H9 (cell line): Measurements from ENCODE around the gene DPH3. TPM values are rescaled to one million over a fixed set of nuclear protein-coding genes. Genes with fewer than 3 reads are reported as not detected.

Source experiments
- DNase-seq: peaks from one replicate; pipeline ENCODE4 v3.0.0-alpha.2; 2017
- H2AFZ ChIP-seq: one replicate; pipeline ENCODE4 v1.6.1; 2013; ENCODE audit warnings: mild to moderate bottlenecking, low read length, control low read depth, moderate library complexity
- H2AK5ac ChIP-seq: 2 replicates; pipeline ENCODE4 v1.6.1; 2013; ENCODE audit warnings: low read length, control low read depth, mixed read lengths; ENCODE audit not compliant: insufficient read length
- H2BK120ac ChIP-seq: one replicate; pipeline ENCODE4 v1.6.1; 2013; ENCODE audit warnings: low read depth, mild to moderate bottlenecking, low read length, control low read depth, inconsistent platforms; ENCODE audit not compliant: poor library complexity, severe bottlenecking
- H2BK12ac ChIP-seq: 2 replicates; pipeline ENCODE4 v1.6.1; 2013; ENCODE audit warnings: low read length, control low read depth, mixed read lengths, low read depth; ENCODE audit not compliant: insufficient read length
- H2BK15ac ChIP-seq: 2 replicates; pipeline ENCODE4 v1.6.1; 2013; ENCODE audit warnings: low read depth, low read length, control low read depth
- H2BK20ac ChIP-seq: one replicate; pipeline ENCODE4 v1.6.1; 2013; ENCODE audit warnings: low read depth, mild to moderate bottlenecking, low read length, control low read depth, inconsistent platforms; ENCODE audit not compliant: poor library complexity, severe bottlenecking
- H2BK5ac ChIP-seq: 2 replicates; pipeline ENCODE4 v1.6.1; 2013; ENCODE audit warnings: low read length, control low read depth, mixed read lengths; ENCODE audit not compliant: insufficient read length
- H3K14ac ChIP-seq: 2 replicates; pipeline ENCODE4 v1.6.1; 2013; ENCODE audit warnings: low read length, control low read depth; ENCODE audit not compliant: insufficient read depth
- H3K18ac ChIP-seq: 2 replicates; pipeline ENCODE4 v1.6.1; 2013; ENCODE audit warnings: low read depth, mild to moderate bottlenecking, mixed read lengths, low read length, control low read depth; ENCODE audit not compliant: insufficient read length
- H3K23ac ChIP-seq: 2 replicates; pipeline ENCODE4 v1.6.1; 2013; ENCODE audit warnings: low read length, control low read depth, mixed read lengths, low read depth; ENCODE audit not compliant: insufficient read length
- H3K23me2 ChIP-seq: 2 replicates; pipeline ENCODE4 v1.6.1; 2013; ENCODE audit warnings: low read depth, mild to moderate bottlenecking, mixed read lengths, low read length, control low read depth; ENCODE audit not compliant: insufficient read length, poor library complexity, severe bottlenecking
- H3K27ac ChIP-seq: 2 replicates; pipeline ENCODE4 v1.5.1; 2013; ENCODE audit warnings: low read length, control low read depth, mixed read lengths, low read depth; ENCODE audit not compliant: insufficient read length
- H3K27me3 ChIP-seq: 2 replicates; pipeline ENCODE4 v1.6.1; 2013; ENCODE audit warnings: low read length, control low read depth, inconsistent platforms; ENCODE audit not compliant: insufficient read depth
- H3K4ac ChIP-seq: 2 replicates; pipeline ENCODE4 v1.6.1; 2013; ENCODE audit warnings: low read depth, mild to moderate bottlenecking, control low read depth, inconsistent platforms, low read length, moderate library complexity
- H3K4me1 ChIP-seq: 2 replicates; pipeline ENCODE4 v1.6.1; 2013; ENCODE audit warnings: low read length, control low read depth, inconsistent platforms; ENCODE audit not compliant: insufficient read depth
- H3K4me2 ChIP-seq: 2 replicates; pipeline ENCODE4 v1.6.1; 2013; ENCODE audit warnings: low read length, control low read depth, mixed read lengths; ENCODE audit not compliant: insufficient read length, insufficient read depth
- H3K56ac ChIP-seq: 2 replicates; pipeline ENCODE4 v1.6.1; 2013; ENCODE audit warnings: low read depth, mild to moderate bottlenecking, mixed read lengths, low read length, control low read depth; ENCODE audit not compliant: insufficient read length
- H3K79me1 ChIP-seq: 2 replicates; pipeline ENCODE4 v1.6.1; 2013; ENCODE audit warnings: low read depth, mild to moderate bottlenecking, moderate library complexity, low read length, control low read depth, inconsistent platforms; ENCODE audit not compliant: insufficient read depth, poor library complexity, severe bottlenecking
- H3K79me2 ChIP-seq: 2 replicates; pipeline ENCODE4 v1.6.1; 2013; ENCODE audit warnings: low read length, control low read depth, inconsistent platforms; ENCODE audit not compliant: insufficient read depth
- H3K9ac ChIP-seq: 2 replicates; pipeline ENCODE4 v1.6.1; 2013; ENCODE audit warnings: low read length, control low read depth, mixed read lengths; ENCODE audit not compliant: insufficient read length; ENCODE audit errors: extremely low read depth
- H3K9me3 ChIP-seq: one replicate; pipeline ENCODE4 v1.6.1; 2013; ENCODE audit warnings: low read depth, low read length, inconsistent platforms; ENCODE audit not compliant: control insufficient read depth
- H3T11ph ChIP-seq: one replicate; pipeline ENCODE4 v1.6.1; 2013; ENCODE audit warnings: mild to moderate bottlenecking, low read length, control low read depth, inconsistent platforms
- H4K20me1 ChIP-seq: one replicate; pipeline ENCODE4 v1.6.1; 2013; ENCODE audit not compliant: control insufficient read depth, insufficient read length, insufficient read depth
- H4K5ac ChIP-seq: 2 replicates; pipeline ENCODE4 v1.6.1; 2013; ENCODE audit warnings: low read depth, mild to moderate bottlenecking, mixed read lengths, low read length, control low read depth; ENCODE audit not compliant: insufficient read length
- H4K8ac ChIP-seq: replicated peaks from 2 replicates; pipeline ENCODE4 v1.6.1; 2013; ENCODE audit warnings: low read length, control low read depth, mixed read lengths, low read depth; ENCODE audit not compliant: insufficient read length
- H4K91ac ChIP-seq: 2 replicates; pipeline ENCODE4 v1.6.1; 2013; ENCODE audit warnings: low read depth, mild to moderate bottlenecking, moderate library complexity, mixed read lengths, low read length, control low read depth; ENCODE audit not compliant: insufficient read length
- H3K27ac Mint-ChIP-seq, 3 experiments: 2 replicates in 2 of 3; 3 replicates in 1 of 3; pipeline ENCODE4 v1.8.0; 2020 to 2021; ENCODE audit warnings: mixed read lengths in 3 of 3, mild to moderate bottlenecking in 1 of 3, moderate library complexity in 1 of 3
- H3K27me3 Mint-ChIP-seq: 2 replicates; pipeline ENCODE4 v1.8.0; 2021; ENCODE audit warnings: low read depth, mild to moderate bottlenecking, moderate library complexity, mixed read lengths
- H3K36me3 Mint-ChIP-seq, 3 experiments: 2 replicates in 2 of 3; 3 replicates in 1 of 3; pipeline ENCODE4 v1.8.0; 2020 to 2021; ENCODE audit warnings: low read depth in 3 of 3, mixed read lengths in 3 of 3; ENCODE audit not compliant: insufficient read depth in 1 of 3
- H3K4me1 Mint-ChIP-seq, 2 experiments: 2 replicates each; pipeline ENCODE4 v1.8.0; 2020; ENCODE audit warnings: mixed read lengths in 2 of 2
- H3K4me3 Mint-ChIP-seq, 2 experiments: 2 replicates in 1 of 2; 3 replicates in 1 of 2; pipeline ENCODE4 v1.8.0; 2020 to 2021; ENCODE audit warnings: mild to moderate bottlenecking in 2 of 2, mixed read lengths in 2 of 2, moderate library complexity in 1 of 2
- H3K9me3 Mint-ChIP-seq, 2 experiments: 2 replicates in 1 of 2; 3 replicates in 1 of 2; pipeline ENCODE4 v1.8.0; 2020; ENCODE audit warnings: mild to moderate bottlenecking in 2 of 2, mixed read lengths in 2 of 2, moderate library complexity in 1 of 2
- CTCF ChIP-seq: fragments of 200-600 bp; sonication (generic); conservative IDR thresholded peaks from 3 replicates; pipeline ENCODE4 v1.8.0; 2021; ENCODE audit warnings: antibody characterized with exemption, mild to moderate bottlenecking
- WGBS: extraction: QIAGEN DNeasy Blood & Tissue Kit; methylation state at CpG from one replicate; pipeline ENCODE4 v1.1.7; 2013; ENCODE audit warnings: missing lambda C conversion rate, low lambda C conversion rate, mixed read lengths; ENCODE audit not compliant: insufficient read length; ENCODE audit errors: extremely low coverage; 5-methylcytosine and 5-hydroxymethylcytosine counted together
- total RNA-seq: library from RNA; stranded (reverse); gene quantifications from 2 replicates; pipeline ENCODE4 v1.2.1, GENCODE V29; 2021

The DPH3 gene
- total RNA-seq, 1 experiment from 2014 or later, result 36.2 TPM

- Histone ChIP-seq H3K23me2 (no peaks in the 10 kb centered on the region), H3K79me2 (no peaks in the 10 kb centered on the region; the same call in 1 of the 2 replicates), H3K9ac (no peak overlapping the region), H3K27me3 (no peaks in the 10 kb centered on the region), H3K79me1 (no peaks in the 10 kb centered on the region), H2BK20ac (no peak overlapping the region), H3K14ac (no peak overlapping the region), H4K20me1 (no peaks in the 10 kb centered on the region), H3K4me2 (no peak overlapping the region), H3K18ac (no peak overlapping the region), H2BK120ac (no peak overlapping the region), H3K9me3 (no peaks in the 10 kb centered on the region), H4K91ac (no peak overlapping the region), H3K27ac (no peak overlapping the region), H4K8ac (no peak overlapping the region), H3K4ac (no peak overlapping the region), H2AFZ (no peak overlapping the region), H3K4me1 (0 out of 2 replicates have a peak, but pooled peaks cover 3% of the 10 kb centered on the region), H3T11ph (no peak overlapping the region), H3K56ac (no peak overlapping the region), H2AK5ac (no peak overlapping the region), H3K23ac (no peak overlapping the region), H2BK15ac (no peak overlapping the region), H2BK12ac (no peak overlapping the region), H4K5ac (no peak overlapping the region), H2BK5ac (no peak overlapping the region)
- Mint-ChIP-seq H3K27me3 (no peaks in the 10 kb centered on the region), H3K27ac (no peak overlapping the region), H3K4me3 (no peak overlapping the region), H3K36me3 (peaks cover 12 to 31% (median 18%) of the 10 kb centered on the region in 3 experiments; a peak in 6 of 7 replicates), H3K4me1 (peaks cover 14 to 23% of the 10 kb centered on the region in 2 experiments), H3K9me3 (no peaks in the 10 kb centered on the region)
- no peak for TF ChIP-seq CTCF
- WGBS, result no CpG with 5 or more reads among the region's 5 CpGs
- DNase-seq, result no peak
These were observed 43.2 kb upstream of the DPH3 start for GRCh38 chr3:16307832-16308531.
